HG03025 (cell line): ENCODE results near the gene ASB5.
A peak's percentile ranks its signal among the peaks of the same experiment; 100 is the strongest.
"Not testable (repeated sequence)": the region's sequence is repeated elsewhere in the genome, so short reads cannot be mapped to it uniquely, and the experiment has no call there.

ENCODE experiments used
- ATAC-seq: cut with Tn5 transposase; IDR thresholded peaks from one replicate; pipeline ENCODE4 v1.9.1; 2021; ENCODE audit warnings: mild to moderate bottlenecking, moderate library complexity; ENCODE audit not compliant: unreplicated experiment, low FRiP score

Gene ASB5

GRCh38 chr4:176226736-176227135, 42.3 kb downstream of the ASB5 start:
- ATAC-seq = no peak

GRCh38 chr4:176223561-176223960, 45.5 kb downstream of the ASB5 start:
- no peak for ATAC-seq

- no peak for ATAC-seq
Measured at GRCh38 chr4:176222149-176222548, 46.9 kb downstream of the ASB5 start.

- no peak for ATAC-seq
Measured at GRCh38 chr4:176217510-176217909, 51.5 kb downstream of the ASB5 start.

GRCh38 chr4:176212351-176212750, 56.7 kb downstream of the ASB5 start:
- ATAC-seq = not testable (repeated sequence)

GRCh38 chr4:176210579-176211296, 58.3 kb downstream of the ASB5 start:
- no peak for ATAC-seq

GRCh38 chr4:176210101-176210500, 58.9 kb downstream of the ASB5 start:
- no peak for ATAC-seq

- ATAC-seq = no peak
Measured at GRCh38 chr4:176209535-176209934, 59.5 kb downstream of the ASB5 start.

- no peak for ATAC-seq
Measured at GRCh38 chr4:176207839-176208238, 61.2 kb downstream of the ASB5 start.

GRCh38 chr4:176205299-176205698, 63.7 kb downstream of the ASB5 start:
- no peak for ATAC-seq

- no peak for ATAC-seq
Measured at GRCh38 chr4:176198316-176198903, 70.6 kb downstream of the ASB5 start.

GRCh38 chr4:176195184-176195978, 73.6 kb downstream of the ASB5 start, which contains the start of gene SPATA4:
TSS of gene SPATA4 (minus strand) at chr4:176195585. CDS start at chr4:176195562, 23 bp downstream.
- ATAC-seq = peak; percentile 97

- no peak for ATAC-seq
Measured at GRCh38 chr4:176193938-176194337, 75.1 kb downstream of the ASB5 start.

GRCh38 chr4:176193126-176193525, 75.9 kb downstream of the ASB5 start:
- no peak for ATAC-seq

GRCh38 chr4:176191974-176192373, 77.0 kb downstream of the ASB5 start:
- no peak for ATAC-seq

GRCh38 chr4:176189891-176190795, 78.9 kb downstream of the ASB5 start:
- ATAC-seq = no peak

- no peak for ATAC-seq
Measured at GRCh38 chr4:176188654-176189053, 80.4 kb downstream of the ASB5 start.

GRCh38 chr4:176187624-176188023, 81.4 kb downstream of the ASB5 start:
- no peak for ATAC-seq

- no peak for ATAC-seq
Measured at GRCh38 chr4:176186671-176187395, 82.2 kb downstream of the ASB5 start.

- no peak for ATAC-seq
Measured at GRCh38 chr4:176186067-176186466, 83.0 kb downstream of the ASB5 start.
